ENCODE results near the gene PDZRN3.

The PDZRN3 gene

DNA sequence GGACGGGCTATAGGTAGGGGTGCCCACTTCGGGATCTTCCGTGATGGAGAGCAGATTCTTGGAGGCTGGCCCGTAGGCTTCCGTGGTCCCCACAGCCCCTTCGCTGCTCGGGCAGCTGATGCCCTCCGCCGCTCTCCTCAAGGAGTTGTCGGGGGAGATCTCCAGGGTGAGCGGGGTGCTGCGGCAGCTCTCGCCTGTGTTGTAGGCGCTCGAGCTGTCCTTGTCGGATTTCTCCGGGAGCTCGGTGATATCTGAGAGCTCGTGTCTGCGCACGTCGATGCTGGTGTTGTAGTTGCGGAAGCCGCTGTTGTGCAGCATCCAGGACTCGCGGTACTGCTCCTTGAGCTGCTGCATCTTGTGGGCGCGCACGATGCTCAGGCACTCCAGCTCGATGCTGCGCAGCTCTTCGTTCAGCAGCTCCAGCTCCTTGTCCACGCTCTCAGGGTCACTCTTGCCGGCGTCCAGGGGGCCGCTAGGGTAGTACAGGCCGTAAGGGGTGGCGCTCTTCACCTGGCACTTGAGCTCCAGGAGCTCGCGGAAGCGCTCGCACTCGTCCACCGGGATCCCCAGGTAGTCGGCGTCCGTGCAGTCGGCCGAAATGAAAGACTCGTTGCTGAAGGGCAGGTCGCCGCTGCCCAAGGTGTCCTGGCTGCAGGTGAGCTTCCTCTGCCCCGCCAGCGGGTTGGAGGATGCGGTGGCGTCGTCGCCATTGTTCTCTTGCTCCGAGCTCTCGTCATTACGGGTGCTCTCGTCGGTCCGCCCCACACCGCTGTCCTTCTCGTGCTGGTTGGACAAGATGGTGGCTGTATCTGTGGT lies 240.4 kb downstream of the PDZRN3 start:
- no peak for DNase-seq (ENCODE audit: low read depth)

DNA sequence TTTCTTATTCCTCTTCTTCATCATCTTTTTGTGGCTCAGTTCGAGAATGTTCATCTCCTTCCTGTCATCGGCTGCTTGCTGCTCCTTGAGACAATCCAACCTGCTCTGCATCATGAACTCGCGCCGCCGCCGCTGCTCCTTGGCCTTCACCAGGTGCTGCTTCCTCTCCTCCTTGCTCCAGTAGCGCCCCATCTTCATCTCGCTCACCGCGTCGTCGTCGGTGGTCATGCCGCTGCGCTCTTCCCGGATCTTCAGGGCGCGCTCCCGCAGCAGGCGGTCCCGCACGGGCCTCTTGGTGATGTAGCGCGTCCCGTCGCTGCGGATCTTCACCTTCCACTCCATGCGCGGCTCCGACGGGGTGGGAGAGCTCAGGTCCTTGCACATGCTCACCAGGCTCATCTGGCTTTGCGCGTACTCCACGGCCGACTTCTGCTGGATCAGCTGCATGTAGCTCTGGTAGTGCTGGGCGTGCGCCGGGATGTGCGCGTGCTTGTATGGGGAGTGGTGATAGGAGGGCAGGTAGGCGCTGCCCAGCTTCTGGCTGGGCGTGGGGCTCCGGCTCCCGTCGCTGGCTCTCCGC lies 241.2 kb downstream of the PDZRN3 start:
- no peak for DNase-seq (ENCODE audit: low read depth)

DNA sequence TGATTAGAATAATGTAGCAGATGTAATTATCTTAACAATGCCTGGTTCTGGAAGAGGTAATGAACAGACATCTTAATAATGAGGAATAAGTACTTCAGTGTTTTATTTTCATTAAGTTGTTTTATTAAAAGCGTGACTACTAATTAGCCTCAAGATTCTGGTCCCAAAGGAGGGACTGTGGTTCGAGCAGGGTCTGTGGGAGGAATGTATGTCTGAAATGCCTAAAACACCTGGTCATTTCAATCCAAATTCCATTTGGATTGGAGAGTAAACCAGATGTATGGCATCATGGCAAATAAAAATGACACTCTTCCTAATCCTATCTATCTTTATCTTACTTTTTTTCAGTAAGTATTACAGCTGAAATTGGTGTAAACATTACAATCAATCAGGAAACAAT lies 243.2 kb downstream of the PDZRN3 start:
- DNase-seq (ENCODE audit: low read depth): no peak

- no peak for DNase-seq (ENCODE audit: low read depth)
Observed at GRCh38 chr3:73380735-73381532, 243.8 kb downstream of the PDZRN3 start.

DNA sequence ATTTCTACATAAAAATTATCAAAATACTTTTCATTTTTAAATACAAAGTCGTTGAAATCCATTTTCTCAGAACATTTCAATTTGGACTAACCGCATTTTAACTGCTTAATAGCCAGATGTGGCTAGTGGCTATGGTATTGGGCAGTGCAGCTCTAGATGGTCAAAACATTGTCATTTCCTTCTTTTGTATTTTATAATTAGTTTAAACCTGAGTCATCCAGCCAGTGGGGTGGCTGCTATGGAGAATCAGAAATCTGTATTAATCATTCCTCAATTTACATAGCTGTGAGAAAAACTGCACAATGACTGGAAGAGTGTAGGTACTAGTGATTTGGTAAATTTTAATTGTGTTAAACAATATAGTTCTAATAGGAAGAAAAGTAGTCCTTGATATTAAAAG lies 245.3 kb downstream of the PDZRN3 start:
- DNase-seq (ENCODE audit: low read depth): no peak

GRCh38 chr3:73378207-73378606 lies 246.5 kb downstream of the PDZRN3 start:
- DNase-seq (ENCODE audit: low read depth): no peak

DNA sequence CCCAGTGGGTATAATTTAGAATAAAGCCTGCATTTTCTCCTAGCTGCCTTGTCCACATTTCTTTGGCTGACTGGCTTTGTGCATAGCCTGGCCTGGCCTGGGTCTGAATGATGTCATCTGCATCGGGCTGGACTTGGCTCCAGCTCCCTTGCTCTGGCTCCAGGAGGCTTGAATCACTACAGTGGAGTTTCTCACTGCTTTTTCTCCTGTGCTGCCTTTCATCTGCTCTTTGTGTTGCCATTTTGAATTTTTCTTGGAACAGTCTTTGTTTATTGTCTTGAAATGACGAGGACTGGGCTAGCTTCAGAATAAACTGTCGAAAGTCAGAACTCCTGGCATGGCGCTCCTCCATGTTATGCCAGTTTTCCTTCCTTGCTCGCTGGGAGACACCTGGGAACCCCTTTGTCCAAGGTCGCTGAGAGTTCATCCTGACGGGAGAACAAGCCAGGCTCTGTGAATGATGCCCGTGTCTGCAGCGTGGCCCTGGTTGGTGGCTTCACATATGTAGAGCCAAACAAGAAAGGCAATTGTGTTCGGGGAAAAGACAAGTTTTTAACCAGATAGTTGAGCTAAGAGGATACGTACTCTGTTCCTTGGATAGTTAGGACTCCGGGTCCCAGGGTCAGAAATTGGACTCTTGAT lies 258.9 kb downstream of the PDZRN3 start:
- no peak for DNase-seq (ENCODE audit: low read depth)

- no peak for DNase-seq (ENCODE audit: low read depth)
Observed at GRCh38 chr3:73364517-73364916, 260.2 kb downstream of the PDZRN3 start.

- DNase-seq (ENCODE audit: low read depth): no peak
Observed at GRCh38 chr3:73363093-73363492, 261.6 kb downstream of the PDZRN3 start.

DNA sequence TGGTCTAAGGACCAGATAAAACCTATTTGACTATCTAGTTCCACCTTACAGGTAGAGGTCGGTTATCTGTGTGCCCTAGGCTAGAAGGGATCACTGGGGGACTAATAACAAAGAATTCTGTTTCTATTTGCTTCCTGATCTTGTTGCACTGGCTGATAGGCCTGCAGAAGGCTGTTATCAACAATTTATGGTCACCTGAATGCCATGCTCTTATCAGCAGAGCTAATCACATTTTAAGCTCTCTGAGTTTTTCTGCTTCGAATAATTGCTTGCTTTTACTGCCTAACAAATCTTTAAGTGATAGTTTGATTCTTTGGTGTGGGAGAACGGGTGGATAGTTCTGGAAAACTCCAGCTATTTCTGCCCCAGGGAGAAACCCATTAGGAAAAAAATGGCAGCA lies 263.1 kb downstream of the PDZRN3 start:
- DNase-seq (ENCODE audit: low read depth): no peak

- DNase-seq (ENCODE audit: low read depth): no peak
Observed at GRCh38 chr3:73353649-73354217, 271.0 kb downstream of the PDZRN3 start.

GRCh38 chr3:73352841-73353645 lies 271.7 kb downstream of the PDZRN3 start:
- DNase-seq (ENCODE audit: low read depth): no peak

GRCh38 chr3:73351423-73352071 lies 273.2 kb downstream of the PDZRN3 start:
- no peak for DNase-seq (ENCODE audit: low read depth)

DNA sequence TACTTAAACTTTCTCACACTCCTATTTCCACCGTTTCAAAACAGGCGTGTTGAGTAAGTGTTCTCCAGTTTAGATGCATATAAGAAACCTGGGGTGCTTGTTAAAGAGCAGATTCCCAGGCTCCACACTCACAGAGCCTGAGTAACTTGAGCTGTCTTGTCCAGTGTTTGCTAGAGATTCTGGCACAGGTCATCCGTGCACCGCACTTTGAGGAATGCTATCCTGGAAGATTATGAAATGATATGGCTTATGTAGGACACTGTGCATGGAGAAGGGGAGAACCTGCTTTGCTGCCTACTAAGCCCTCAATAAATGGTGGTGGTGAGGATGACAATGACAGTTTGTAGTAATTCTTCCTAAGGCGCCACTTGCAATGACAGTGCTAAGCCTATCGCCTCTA lies 273.7 kb downstream of the PDZRN3 start:
- no peak for DNase-seq (ENCODE audit: low read depth)

DNA sequence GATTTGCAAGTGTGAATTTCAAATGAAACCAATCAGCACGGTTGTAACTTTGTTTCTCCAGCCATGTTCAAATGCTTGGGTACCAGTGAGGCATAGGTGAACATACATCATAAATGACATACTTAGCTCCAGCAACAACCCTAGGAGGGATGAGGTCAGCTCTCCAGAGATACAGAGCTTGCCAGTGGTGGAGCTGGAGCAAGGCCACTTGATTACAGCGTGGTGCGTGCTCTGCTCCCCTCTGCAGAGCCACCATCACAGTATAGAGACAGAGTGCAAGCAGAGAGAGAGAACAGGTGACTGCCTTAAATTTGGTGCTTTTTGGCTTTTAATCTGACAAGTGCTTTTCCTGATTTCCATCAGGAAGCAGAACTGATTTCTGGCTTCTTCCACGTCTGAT lies 275.1 kb downstream of the PDZRN3 start:
- no peak for DNase-seq (ENCODE audit: low read depth)

DNA sequence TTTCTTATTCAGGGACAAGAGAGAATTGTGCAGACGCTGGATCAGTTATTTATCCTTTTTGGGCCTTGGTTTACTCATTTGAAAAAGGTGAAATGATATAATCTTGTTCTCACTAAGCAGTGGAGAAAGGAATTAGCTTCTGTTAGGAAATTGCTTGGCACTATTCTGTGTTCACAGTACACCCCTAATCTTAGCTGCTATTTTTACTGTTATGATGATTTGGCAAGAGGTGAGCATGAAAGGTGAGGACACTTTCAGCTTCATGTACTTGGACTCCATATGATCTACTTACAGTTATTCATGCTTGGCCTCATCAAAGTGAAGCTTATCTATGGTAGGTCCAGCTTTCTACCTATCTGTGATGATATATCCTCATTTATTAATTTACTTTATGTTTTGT lies 282.7 kb downstream of the PDZRN3 start:
- no peak for DNase-seq (ENCODE audit: low read depth)

DNA sequence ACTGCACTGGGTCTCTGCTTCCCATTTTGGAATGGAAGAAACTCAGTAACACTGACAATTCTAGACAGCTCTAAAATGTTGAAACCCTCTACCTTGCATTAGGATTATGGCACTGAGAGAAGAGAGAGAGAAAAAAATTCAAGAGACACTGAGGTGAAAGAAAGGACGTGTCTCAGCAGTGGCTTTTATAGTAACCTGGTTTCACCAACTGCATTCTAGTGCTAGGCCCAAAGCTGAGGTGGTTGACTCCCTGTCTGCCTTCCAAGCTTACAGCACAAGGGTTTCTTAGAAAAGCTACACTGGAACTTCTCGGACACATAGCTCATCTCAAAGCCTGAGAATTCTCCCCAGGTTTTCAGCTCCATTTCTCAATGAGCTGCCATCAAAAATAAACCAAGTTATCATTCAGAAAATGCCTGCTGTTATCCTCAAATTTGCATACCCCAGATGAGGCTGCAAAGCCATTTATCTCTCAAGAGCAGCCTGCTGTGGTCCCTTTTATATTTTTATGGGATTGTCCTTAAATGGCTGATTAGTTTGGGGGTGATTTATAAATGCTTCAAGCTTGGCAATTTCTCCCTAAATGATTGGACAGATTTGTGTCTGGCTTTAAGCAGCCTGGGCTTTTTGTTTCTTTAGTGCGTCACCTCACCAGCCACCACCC lies 283.3 kb downstream of the PDZRN3 start:
- no peak for DNase-seq (ENCODE audit: low read depth)

- DNase-seq (ENCODE audit: low read depth): no peak
Observed at GRCh38 chr3:73332558-73332957, 292.2 kb downstream of the PDZRN3 start.

Data from activated T-cell treated with anti-CD3 and anti-CD28 coated beads for 24 hours (primary cell).